Hematopoietic multipotent progenitor cell treated with erythropoietin and hydrocortisone succinate and interleukin-3 and kit ligand, for 15 days (in vitro differentiated cells): ENCODE results near the gene CYB561.
A peak's percentile ranks its signal among the peaks of the same experiment; 100 is the strongest.

Experiments
- DNase-seq: peaks from one replicate; pipeline ENCODE4 v3.0.0-alpha.2; 2015; ENCODE audit warnings: low spot score

CYB561 gene

DNA sequence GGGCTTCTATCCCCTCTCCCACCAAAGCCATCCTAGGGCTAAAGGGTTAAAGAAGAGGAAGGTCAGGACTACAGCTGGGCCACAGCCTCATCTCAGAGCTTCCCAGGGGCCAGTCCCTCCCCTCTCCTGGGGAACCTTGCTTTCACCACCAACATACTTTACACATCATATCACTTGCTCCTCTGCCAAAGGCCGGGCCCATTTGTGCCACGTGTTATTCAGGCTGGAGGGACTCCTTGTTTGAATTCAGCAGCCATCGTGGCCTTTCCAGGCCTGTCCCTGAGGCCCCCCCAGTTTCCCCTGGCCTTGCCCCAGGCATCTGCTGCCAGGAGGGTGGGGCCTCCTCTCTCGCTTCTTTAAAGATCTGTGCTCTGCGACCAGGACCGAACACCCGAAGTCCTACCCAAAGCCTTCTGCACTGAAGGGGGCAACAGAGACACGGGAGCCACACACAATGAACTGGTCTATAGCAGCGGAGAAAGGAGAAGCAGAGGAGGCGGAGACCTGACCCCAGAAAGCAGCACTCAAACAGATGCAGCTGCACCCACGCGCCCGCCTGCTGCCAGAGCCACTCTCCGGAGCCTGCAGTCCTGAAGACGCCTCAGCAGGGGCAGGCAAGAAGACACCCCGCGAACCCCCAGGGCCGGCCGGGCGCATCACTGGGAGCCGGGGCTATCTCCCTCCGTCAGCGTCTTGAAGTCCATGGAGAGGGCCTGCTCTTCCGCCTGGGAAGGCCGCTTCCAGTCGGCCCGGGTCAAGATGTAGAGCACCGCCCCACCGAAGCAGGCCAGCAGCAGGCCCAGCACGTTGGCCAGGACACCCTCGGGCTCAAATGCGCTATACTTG lies 12.1 kb downstream of the CYB561 start:
- peak; percentile 29 for DNase-seq

DNA sequence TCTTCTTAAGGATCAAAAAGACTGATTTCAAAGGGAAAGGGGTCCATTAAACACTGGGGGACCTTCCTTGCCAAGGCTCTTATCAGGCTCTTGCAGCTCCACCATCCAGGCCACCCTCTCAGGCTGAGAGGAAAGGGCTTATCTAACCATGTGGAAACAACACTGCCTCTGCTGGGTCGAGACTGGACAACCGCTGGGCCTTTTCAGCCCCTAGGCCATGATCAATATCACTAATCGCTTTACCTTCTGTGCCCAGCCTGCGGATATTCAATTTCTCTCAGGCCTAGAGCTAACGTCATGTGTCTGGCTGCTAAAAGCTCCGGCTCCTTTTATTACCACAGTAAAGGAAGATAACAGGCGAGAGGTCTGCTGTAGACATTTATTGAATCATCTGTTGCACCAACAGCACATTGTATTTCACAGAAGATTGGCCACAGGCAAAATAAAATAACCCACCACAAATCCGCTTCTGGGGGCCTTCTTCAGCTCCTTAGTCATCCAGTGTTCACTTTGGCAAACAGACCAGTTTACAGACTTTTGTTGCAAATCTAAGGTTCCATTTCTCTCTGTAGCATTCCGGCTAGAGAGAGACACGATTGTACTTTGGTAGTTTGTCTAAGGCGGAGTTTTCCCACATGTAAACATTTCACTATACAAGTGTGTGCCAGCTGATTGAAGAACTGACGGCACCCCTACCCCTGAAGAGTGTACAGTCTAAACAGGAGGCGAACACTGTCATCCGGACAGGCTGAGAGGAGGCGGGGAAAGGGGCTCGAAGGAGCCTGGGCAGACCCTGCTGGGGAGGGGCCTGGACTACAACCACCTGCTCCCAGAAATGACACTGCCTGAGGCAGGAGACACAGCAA lies 13.9 kb downstream of the CYB561 start:
- peak; percentile 59 for DNase-seq

DNA sequence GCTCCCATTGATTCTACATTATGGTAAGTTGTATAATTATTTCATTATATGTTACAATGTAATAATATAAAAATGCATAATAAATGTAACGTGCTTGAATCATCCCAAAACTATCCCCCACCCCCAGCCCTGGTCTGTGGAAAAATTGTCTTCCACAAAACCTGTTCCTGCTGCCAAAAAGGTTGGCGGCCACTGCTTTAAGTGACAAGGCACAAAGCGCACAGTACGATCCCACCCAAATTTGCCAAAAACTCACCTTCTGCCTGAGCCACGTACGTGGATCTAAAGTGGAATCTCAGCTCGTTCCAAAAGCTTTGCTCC lies 14.5 kb downstream of the CYB561 start:
- no peak for DNase-seq

DNA sequence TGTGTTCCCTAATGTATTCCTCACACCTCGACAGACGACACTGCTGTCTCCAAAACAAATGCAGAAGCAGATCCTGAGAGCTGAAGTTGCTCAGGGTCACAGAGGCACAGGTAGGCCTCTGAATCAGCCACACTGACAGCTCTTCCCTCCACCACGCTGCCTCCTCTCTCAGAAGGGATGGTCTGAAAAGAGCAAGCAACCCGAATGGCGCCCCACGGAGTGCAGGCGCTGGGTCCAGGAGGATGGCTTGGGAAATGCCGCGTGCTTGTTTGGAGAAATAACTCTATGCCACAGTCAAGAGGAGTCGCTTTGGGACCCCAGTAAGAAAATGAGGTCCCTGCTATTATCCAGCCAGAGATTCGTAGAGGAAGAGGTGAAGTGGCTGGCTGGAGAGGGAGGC lies 15.9 kb downstream of the CYB561 start:
- DNase-seq, result no peak

DNA sequence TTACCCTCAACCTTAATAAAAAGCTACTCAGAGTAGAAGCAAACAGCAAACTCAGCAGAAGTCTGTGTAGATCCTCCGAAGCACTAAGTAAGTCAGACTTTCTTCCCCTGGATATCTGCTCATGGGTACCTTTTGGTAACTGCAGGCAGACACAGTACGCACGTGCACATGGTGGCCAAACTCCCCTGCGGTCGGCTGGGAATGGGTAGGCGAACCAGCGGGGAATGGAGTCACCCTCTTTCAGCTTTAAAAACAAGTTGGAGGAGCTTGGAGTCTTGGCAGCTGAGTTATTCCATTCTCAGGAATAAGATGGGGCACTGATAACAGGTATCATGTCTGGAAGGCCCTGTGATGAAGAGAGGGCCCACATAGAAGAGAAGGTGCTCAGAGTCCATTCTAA lies 16.3 kb downstream of the CYB561 start:
- DNase-seq, result no peak

DNA sequence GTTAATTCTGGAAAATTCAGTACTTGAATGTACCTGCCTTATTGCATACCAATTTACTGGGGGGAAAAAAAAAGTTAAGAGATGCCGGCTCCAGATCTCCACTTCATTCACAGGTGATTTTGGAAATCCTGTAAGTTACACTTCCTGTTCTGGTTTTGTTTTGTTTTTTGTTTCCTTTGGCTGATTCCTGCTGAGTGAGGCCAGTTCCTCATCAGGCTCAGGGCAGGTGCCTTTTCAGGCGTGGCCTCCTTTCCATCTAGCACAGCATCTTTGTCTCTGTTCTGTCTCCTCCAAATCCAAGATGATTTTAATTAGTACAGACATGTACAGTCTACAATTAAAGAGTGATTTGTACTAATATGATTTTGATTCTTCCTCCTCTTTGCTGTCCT lies 19.2 kb downstream of the CYB561 start:
- no peak for DNase-seq

DNA sequence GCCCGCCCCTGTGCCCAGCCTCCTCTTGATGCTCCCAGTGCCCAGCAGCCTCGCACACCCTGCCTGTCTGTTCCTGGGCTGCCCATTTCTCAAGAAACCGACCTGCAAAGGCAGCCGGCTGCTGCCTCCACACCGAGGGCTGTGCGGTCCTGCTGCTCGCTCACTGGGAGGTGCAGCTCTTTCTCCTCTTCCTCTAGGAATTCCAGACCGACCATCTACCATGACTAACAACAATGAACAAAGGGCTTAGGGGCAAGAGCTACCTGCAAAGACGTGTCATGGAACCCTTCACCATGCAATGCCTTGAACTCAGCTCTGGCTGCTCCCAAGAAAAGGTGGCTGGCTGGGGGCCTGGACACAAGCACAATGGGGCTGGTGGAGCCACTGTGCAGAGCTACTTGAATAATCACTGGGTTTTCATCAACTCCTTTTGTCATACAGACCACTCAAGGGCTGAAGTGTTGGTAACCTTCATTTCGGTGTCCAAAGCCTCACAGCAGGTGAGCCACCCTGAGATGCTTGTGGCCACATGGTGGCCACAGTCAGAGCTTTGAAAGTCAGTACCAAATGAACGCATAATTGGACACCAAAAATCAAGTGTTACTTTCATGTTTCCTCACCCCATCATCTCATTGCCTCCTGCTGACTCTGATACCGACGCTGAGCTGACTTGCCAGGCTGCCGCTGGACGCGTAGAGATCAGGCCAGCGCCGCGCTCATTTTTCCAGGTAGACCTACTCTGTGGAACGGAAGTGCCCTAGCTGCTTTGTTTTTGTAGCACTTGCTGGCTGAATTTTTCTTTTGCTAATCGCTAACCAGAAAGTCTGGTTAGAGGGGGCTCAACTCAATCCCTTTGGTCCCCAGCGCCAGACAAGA lies 19.8 kb downstream of the CYB561 start:
- DNase-seq, result no peak

DNA sequence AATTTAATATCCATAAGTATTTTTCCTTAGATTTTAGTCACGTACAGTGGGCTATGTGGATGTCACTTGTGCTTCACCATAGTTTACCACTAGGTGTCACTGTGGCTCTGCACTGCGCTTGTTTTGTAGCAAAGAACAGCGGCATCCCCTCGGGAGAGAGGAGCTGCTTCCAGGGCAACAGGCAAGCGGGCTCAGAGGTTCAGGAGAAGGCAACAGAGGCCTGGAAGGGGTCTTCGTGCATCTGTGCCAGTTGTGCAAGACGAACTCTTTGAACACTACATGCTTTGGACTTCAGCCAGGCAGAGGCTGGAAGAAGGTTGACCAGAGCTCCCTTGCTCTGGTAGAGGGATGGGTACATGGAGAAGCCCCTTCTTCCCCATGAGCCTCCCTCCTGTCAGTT lies 20.6 kb downstream of the CYB561 start:
- peak; percentile 81 for DNase-seq

DNA sequence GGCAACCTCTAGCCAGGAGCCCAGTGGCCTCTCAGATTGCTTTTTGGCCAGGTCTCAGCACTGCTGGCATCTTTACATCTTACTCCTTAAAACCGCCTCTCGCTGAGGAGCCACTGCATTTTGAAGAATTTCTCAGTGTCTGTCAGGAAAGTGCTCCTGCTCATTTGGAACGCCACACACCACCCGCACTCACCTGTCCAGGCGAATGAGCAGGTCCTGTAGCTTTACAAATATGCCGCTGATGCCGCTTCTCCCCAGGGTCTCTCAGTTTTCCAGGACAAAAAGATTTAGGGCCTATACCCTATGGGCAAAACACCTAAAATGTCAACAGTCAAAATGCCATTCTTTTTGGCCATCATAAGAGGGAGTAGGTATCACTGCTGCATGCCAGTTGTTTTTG lies 22.1 kb downstream of the CYB561 start:
- DNase-seq, result no peak

DNA sequence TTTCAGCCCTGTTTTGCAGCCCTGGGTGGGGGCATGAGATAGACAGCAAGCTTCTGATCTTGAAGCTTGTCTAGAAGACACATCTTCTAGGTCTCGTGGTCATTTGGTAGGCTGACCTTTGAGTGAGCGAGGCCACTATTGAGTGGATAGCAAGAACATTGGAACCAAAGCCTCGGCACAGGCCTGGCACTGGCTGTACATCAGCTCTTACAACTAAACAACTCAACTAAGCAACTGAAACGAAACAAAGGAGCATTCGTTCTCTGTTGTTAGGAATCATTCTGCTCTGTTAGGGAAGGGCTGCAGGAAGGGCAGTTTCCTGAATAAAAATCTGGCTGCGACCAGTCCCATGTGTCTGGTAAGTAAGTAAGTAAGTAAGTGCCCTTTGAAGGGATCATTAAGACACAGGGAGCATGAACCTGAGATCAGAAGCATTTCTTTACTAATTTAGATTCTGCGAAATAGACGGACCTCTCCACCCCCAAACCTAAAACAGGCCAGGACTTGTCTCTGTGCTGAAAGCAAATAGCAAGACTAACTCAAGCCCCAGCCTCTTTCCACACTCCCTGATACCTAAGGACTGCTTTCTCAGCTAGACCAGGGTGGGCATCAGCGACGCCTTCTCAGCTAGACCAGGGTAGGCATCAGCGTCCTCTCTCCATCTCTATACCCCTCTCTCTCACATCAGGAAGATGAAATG lies 22.7 kb downstream of the CYB561 start:
- no peak for DNase-seq

DNA sequence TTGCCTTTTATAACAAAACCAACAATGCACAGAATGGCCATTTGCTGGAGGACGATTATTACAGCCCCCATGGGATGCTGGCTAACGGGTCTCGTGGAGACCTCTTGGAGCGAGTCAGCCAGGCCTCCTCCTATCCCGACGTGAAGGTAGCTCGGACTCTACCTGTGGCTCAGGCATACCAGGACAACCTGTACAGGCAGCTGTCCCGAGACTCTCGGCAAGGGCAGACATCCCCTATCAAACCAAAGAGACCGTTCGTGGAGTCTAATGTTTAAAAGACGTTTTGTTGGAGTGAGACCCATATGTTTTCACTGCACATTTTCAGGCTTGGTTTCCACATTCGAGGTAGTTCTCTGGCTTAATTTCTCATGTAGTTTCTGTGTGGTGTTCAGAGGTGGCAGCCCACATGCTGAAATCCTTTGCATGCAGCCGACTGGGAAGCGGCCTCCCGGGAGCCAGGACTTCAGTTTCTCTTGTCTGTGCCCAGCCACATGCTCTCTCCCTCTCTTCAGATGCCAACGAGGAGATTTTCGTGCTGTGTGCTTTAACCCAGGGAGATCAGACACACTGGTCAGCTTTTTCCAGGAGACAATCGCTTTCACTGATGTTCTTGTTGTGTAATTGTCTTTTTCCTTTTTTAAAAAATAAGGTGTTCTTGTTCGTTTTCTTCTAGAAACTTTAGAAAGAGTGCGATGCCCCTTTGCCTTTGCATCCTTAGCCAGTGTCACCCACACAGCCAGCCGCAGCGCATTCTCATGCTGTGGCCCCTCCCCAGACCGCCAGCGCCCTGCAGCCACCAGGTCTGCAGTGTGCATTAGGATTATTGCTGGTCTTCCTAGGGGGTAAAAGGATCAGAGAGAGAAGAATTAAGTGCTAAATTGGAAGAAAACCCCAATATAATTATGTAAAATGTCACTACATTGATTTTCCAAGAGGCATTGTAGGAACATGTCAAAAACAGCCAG lies 24.1 kb downstream of the CYB561 start:
- no peak for DNase-seq

DNA sequence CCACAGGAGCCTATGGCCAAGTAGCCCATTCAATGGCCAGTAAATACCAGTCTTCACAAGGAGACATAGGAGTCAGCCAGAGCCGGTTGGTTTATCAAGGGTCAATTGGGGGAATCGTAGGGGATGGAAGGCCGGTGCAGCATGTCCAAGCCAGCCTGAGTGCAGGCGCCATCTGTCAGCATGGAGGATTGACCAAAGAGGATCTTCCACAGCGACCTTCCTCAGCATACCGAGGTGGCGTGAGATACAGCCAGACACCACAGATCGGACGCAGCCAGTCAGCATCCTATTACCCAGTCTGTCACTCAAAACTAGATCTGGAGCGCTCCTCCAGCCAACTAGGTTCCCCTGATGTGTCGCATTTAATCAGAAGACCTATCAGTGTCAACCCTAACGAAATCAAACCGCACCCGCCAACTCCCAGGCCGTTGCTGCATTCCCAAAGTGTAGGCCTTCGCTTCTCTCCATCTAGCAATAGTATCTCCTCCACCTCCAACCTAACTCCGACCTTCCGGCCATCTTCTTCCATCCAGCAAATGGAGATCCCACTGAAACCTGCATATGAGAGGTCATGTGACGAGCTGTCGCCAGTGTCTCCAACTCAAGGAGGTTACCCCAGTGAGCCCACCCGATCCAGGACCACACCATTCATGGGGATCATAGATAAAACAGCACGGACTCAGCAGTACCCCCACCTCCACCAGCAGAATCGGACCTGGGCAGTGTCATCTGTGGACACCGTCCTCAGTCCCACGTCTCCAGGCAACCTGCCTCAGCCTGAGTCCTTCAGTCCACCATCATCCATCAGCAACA lies 25.0 kb downstream of the CYB561 start:
- no peak for DNase-seq

DNA sequence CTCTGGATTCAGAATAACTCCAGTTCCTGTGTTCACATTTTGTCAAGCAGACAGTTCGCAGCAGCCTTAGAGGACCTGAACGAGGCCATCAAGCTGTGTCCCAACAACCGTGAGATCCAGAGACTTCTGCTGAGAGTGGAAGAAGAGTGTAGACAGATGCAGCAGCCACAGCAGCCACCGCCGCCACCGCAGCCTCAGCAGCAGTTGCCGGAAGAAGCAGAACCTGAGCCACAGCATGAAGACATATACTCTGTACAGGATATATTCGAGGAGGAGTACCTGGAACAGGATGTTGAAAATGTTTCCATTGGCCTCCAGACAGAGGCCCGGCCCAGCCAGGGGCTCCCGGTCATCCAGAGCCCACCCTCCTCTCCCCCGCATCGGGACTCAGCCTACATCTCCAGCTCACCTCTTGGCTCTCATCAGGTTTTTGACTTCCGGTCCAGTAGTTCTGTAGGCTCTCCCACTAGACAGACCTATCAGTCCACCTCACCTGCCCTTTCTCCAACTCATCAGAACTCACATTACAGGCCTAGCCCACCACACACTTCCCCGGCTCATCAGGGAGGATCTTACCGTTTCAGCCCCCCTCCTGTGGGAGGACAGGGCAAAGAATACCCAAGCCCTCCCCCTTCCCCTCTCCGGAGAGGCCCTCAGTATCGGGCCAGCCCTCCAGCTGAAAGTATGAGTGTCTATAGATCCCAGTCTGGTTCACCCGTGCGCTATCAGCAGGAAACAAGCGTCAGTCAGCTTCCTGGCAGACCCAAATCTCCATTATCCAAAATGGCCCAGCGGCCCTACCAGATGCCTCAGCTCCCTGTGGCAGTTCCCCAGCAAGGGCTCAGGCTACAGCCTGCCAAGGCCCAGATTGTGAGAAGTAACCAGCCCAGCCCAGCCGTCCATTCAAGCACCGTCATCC lies 25.9 kb downstream of the CYB561 start:
- peak; percentile 54 for DNase-seq

DNA sequence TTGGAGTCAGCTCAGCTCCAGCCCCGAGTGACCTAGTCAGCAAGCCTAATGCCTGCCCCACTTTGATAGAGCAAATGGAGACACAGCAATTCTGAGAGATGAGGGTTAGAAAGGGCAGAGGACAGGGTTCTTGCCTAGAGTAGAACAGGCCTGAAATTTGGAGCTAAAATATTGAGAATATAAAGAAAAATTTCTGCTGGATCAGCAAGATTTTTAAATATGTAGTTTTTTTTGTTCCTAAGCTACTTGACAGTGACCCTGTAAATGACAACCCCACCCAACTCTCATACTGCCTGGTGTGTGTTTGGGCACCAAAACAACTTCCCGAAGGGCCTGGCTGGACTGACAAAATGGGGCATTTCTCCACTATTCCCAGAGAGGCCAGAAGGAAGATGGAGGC lies 26.7 kb downstream of the CYB561 start:
- no peak for DNase-seq

DNA sequence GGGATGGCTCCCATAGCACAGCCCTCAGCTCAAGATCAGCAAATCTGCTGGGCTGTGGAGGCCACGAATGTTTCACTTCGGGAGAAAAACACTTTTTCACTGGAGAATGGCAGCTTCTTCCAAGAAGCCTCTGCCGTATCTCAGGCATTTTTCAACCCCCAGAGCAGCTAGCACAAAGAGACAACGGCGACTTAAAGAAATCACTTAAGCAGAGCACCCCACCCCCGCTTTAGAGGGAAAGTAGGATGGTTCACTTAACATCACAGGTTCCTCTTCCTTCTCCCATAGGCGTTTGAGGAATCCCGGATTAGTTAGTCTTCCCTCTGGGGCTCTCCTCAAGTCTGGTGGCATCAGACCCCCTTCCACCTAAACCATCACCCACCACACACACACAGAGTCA lies 27.6 kb downstream of the CYB561 start:
- DNase-seq, result no peak

DNA sequence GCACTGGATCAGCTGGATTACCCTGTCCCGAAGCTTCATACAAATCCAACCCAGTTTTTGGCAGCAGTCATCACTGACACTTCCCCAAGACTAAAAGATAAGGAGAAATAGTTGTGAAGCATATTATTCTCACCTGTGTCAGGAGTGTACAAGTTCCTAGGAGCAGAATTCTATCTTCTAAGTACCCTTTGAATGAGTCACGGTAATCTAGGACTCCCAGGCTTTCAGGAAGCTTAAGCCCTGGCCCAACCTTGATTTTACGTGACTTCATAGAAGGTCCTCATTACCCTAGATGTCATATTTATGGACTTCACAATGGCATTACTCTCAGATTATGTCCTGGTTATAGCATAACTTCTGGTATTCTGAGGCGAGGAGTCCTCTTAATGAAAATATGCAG lies 31.9 kb downstream of the CYB561 start:
- no peak for DNase-seq

DNA sequence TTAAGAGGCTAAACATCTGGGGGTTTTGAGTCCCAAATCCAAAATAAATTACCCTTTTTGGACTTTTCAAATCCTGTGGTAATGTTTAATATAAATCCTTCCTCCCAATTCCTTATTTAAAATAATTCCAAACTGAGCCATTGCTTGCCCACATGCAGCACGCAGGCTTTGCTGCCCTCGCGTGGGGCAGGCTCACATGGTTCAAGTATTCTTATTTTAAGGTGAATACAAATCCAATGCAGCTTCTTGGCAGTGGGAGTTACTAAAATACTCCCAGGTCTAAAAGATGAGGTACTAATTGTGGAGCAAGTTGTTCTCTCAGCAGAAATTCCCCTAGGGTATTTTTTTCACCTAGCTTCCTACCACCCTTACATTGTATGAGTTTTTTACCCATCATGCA lies 33.0 kb downstream of the CYB561 start:
- no peak for DNase-seq

DNA sequence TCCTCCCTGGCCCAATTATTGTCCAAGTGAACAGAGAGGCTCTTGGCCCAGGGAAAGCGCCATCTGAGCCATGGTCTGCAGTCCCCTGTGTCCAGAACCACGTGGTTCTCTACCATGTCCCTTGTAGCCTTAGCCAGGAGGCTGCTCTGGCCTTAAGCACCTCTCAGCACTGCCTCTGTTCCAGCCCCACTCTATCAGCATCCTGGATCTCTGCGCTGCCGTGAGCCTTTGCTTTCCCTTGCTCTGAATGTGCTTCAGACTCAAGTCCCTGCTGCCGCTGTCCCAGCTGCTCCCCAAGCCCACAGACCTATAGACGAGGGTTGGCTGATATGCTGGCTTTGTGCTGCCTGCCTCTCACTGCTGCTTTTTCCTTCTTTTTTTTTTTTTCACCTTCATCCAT lies 33.9 kb downstream of the CYB561 start:
- DNase-seq, result no peak
